Heart left ventricle (tissue), 13 donors: ENCODE results near the gene CPPED1.

Experiments used
- POLR2A ChIP-seq, 2 donors: fragments of 450-650 bp; IDR thresholded peaks; one replicate each; pipeline ENCODE4 v1.6.1; 2017; ENCODE audit warnings: antibody characterized with exemption in 2 of 2, mild to moderate bottlenecking in 2 of 2, moderate library complexity in 2 of 2
- TF ChIP-seq, protein P1 (sequence below), 12 donors: fragments of 200-600 bp; sonication (generic) in 4 of 12; IDR thresholded peaks; one replicate each; pipeline versions ENCODE4 v1.5.0 to v1.8.0; 2018 to 2022; ENCODE audit warnings: antibody characterized with exemption in 12 of 12, mild to moderate bottlenecking in 5 of 12
- donor health status: ischemic (EF 13 %, LVEDD 7.1; RV severe dilation, severe dysfunction).
- donor health status: DM: no; HTN: yes; CAD: no.
- donor health status: DM: no; HTN: no; CAD: no.
- donor health status: ischemic (EF 25% LVEDD 6.9; RV normal size, moderate dysfunction).
- donor health status: ischemic (EF 25% LVEDD 5.7; RV mildly dilated, moderate dysfunction).
- donor health status: ischemic (EF 35%, LVEDD 5.7; RV mildly dilated, moderate dysfunction).
- donor health status: nonischemic (EF 11% LVEDD 7.7; RV severe dilation, severe dysfunction).
- donor health status: DM: yes; HTN: yes; CAD: no.
- donor health status: PGD.
- donor health status: ischemic (EF 29% LVEDD 5.4; RV normal size, mild dysfunction).
- donor health status: nonischemic (EF 23%, LVEDD 6.1; RV moderate dilation, normal function).

DNA sequence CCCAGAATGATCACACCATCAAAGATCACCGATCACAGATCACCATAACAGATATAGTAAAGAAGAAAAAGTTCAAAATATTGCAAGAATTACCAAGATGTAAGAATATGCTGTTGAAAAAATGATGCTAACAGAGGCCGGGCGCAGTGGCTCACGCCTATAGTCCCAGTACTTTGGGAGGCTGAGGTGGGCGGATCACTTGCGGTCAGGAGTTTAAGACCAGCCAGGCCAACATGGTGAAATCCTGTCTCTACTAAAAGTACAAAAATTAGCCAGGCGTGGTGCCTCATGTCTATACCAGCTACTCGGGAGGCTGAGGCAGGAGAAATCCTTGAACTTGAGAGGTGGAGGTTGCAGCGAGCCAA is 53.2 kb downstream of the CPPED1 start:
- TF ChIP-seq, protein P1, sequence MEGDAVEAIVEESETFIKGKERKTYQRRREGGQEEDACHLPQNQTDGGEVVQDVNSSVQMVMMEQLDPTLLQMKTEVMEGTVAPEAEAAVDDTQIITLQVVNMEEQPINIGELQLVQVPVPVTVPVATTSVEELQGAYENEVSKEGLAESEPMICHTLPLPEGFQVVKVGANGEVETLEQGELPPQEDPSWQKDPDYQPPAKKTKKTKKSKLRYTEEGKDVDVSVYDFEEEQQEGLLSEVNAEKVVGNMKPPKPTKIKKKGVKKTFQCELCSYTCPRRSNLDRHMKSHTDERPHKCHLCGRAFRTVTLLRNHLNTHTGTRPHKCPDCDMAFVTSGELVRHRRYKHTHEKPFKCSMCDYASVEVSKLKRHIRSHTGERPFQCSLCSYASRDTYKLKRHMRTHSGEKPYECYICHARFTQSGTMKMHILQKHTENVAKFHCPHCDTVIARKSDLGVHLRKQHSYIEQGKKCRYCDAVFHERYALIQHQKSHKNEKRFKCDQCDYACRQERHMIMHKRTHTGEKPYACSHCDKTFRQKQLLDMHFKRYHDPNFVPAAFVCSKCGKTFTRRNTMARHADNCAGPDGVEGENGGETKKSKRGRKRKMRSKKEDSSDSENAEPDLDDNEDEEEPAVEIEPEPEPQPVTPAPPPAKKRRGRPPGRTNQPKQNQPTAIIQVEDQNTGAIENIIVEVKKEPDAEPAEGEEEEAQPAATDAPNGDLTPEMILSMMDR (IDR thresholded peaks at IDR 0.05): no peak
- no peak for TF ChIP-seq POLR2A (IDR thresholded peaks at IDR 0.05)
